ENCODE measurements around the gene RCAN1. TPM values are rescaled to one million over a fixed set of nuclear protein-coding genes. Genes with fewer than 3 reads are reported as not detected.
A peak's percentile ranks its signal among the peaks of the same experiment; 100 is the strongest.

RCAN1 gene
- total and polyA plus RNA-seq, 2 of the 8 experiments (the other 6 are each of a cell fraction or from before 2014, with no cell fraction given) = 1.7 to 6.4 TPM

DNA sequence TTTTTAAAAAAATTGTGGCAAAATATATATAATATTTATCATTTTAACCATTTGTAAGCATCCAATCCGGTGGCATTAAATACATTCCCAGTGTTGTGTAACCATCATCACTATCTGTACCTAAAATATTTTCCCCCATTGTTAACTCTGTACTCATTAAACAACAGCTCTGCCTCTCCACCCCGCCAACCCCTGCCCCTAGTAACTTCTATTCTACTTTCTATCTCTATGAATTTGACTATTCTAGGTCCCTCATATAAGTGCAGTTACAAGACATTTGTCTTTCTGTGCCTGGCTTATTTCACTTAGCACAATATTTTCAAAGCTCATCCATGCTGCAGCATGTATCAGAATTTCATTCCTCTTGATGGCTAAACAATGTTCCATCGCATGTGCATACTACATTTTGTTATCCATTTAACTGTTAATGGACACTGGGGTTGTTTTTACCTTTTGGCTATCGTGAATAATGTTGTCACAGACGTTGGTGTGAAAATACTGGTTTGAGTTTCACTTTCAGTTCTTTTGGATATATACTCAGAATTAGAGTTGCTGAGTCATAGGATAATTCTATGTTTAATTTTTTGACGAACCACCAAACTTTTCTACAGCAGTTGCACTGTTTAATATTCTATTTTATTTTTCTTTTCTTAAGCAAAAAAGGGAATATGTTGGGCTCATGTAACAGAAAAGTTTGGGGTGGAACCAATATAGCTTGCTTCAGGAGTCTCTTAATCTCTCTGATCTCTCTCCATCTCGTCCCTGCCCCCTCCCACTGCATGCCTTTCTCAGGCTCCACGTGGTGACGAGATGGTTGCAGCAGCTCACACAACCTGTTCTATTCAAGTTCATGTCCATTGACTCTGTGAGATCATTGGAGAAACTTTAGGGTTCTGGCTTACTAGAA lies 25.2 kb upstream of the RCAN1 start:
- H2BK5ac ChIP-seq (ENCODE audit: low read depth, low read length) = no peak overlapping the region
- H4K20me1 ChIP-seq (replicated peaks in 1 of 2; ENCODE audit: control insufficient read depth in 1 of 2, insufficient read depth in 2 of 2, low read length in 2 of 2) = no peaks in the 10 kb centered on the region
- no peak overlapping the region for H4K8ac ChIP-seq (ENCODE audit: extremely low read depth, insufficient read depth, low read length)
- H3K23ac ChIP-seq (ENCODE audit: insufficient read length) = no peak overlapping the region
- no peaks in the 10 kb centered on the region for H3K9me3 ChIP-seq (ENCODE audit: insufficient read depth in 2 of 2, low read depth in 1 of 2, low read length in 1 of 2)
- TF ChIP-seq, protein P1, sequence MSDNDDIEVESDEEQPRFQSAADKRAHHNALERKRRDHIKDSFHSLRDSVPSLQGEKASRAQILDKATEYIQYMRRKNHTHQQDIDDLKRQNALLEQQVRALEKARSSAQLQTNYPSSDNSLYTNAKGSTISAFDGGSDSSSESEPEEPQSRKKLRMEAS (IDR thresholded peaks at IDR 0.05) = 0 out of 2 replicates have a peak, but pooled peaks have one; percentile 23
- no peak for TF ChIP-seq SIX5 (IDR thresholded peaks at IDR 0.05; ENCODE audit: low read depth, low read length)
- no peak for TF ChIP-seq FOSL1 (IDR thresholded peaks at IDR 0.05; ENCODE audit: insufficient read depth, low read depth, low read length)
- no peak for TF ChIP-seq SUZ12 (IDR thresholded peaks at IDR 0.05; ENCODE audit: low read length)
- H2AK5ac ChIP-seq (ENCODE audit: low read depth, low read length) = no peak overlapping the region
- no peak overlapping the region for H3K18ac ChIP-seq (ENCODE audit: extremely low read depth, low read length)
- H3K27ac ChIP-seq (ENCODE audit: low read depth, low read length) = no peak overlapping the region
- no peak overlapping the region for H3K56ac ChIP-seq (replicated peaks; ENCODE audit: insufficient read length, low read depth, low read length)
- ChIA-PET POLR2A (ENCODE audit: partially characterized antibody) (no interaction called here), CTCF (ENCODE audit: partially characterized antibody) (interaction anchor here (0.6 to 2.4 kb wide), 2 partner anchors 10 to 16 kb away, joined by 3 to 7 read pairs; no protein-coding TSS in a partner anchor)
- H3K4ac ChIP-seq (replicated peaks; ENCODE audit: insufficient read length, low read depth, low read length) = no peak overlapping the region
- 78% methylated on average over 9 of the region's 9 CpGs; no CpG with 5 or more reads in 1 of the 2 experiments for WGBS, 2 experiments (ENCODE audit: extremely low coverage in 1 of 2, insufficient coverage in 1 of 2, insufficient read length in 1 of 2, insufficient replicate concordance in 2 of 2, low coverage in 1 of 2, low lambda C conversion rate in 2 of 2, missing lambda C conversion rate in 1 of 2)
- no peak overlapping the region for H2BK20ac ChIP-seq (ENCODE audit: low read length)
- H3K9ac ChIP-seq (replicated peaks in 1 of 4; ENCODE audit: extremely low read depth in 1 of 4, low read depth in 3 of 4, low read length in 3 of 4) = no peak overlapping the region
- H2AFZ ChIP-seq (ENCODE audit: low read length) = no peak overlapping the region; the same call in 1 of the 2 replicates
- H3K4me1 ChIP-seq (replicated peaks in 1 of 4; ENCODE audit: control insufficient read depth in 3 of 4, insufficient read depth in 4 of 4, low read length in 3 of 4) = no peaks in the 10 kb centered on the region
- no peaks in the 10 kb centered on the region for H3K27me3 ChIP-seq (replicated peaks in 1 of 4; ENCODE audit: control insufficient read depth in 3 of 4, extremely low read depth in 1 of 4, insufficient read depth in 3 of 4, low read length in 3 of 4)
- no peak for FAIRE-seq
- DNase-seq (ENCODE audit: low read depth in 1 of 2, low spot score in 2 of 2) = no peak
- no peak overlapping the region for H2BK15ac ChIP-seq (ENCODE audit: low read length)
- no peak overlapping the region for H4K91ac ChIP-seq (replicated peaks; ENCODE audit: insufficient read length, low read length)
- H3K4me2 ChIP-seq (ENCODE audit: insufficient read depth in 1 of 2, low read depth in 2 of 2, low read length in 2 of 2) = no peak overlapping the region
- H3K79me2 ChIP-seq (ENCODE audit: control insufficient read depth in 1 of 2, insufficient read depth in 2 of 2, low read length in 2 of 2) = no peaks in the 10 kb centered on the region
- H2BK120ac ChIP-seq (replicated peaks; ENCODE audit: low read depth, low read length) = no peak overlapping the region
- H3K23me2 ChIP-seq (ENCODE audit: low read depth, low read length) = no peaks in the 10 kb centered on the region
- no peak overlapping the region for H4K5ac ChIP-seq (ENCODE audit: insufficient read length, low read depth, low read length)
- H3K79me1 ChIP-seq (ENCODE audit: low read depth, low read length) = no peaks in the 10 kb centered on the region
- H3K4me3 ChIP-seq (ENCODE audit: extremely low read depth in 1 of 4, insufficient read depth in 2 of 4, low read depth in 3 of 4, low read length in 4 of 4) = no peak overlapping the region
- no peak overlapping the region for H2BK12ac ChIP-seq (ENCODE audit: low read depth, low read length)
- no peaks in the 10 kb centered on the region; a peak in 1 of 8 replicates for H3K36me3 ChIP-seq (ENCODE audit: control insufficient read depth in 2 of 4, insufficient read depth in 4 of 4, low read length in 3 of 4)
- no peak overlapping the region for H3K14ac ChIP-seq (ENCODE audit: insufficient read length)
